IPS-15b (cell line): ENCODE results near the gene CNTN1.

ENCODE experiments used
- H3K27me3 ChIP-seq: one replicate; pipeline ENCODE4 v1.6.1; 2013; ENCODE audit warnings: low read length; ENCODE audit not compliant: control insufficient read depth, insufficient read depth
- H3K36me3 ChIP-seq: one replicate; pipeline ENCODE4 v1.6.1; 2013; ENCODE audit warnings: low read length; ENCODE audit not compliant: control insufficient read depth, insufficient read depth
- H3K4me1 ChIP-seq: one replicate; pipeline ENCODE4 v1.6.1; 2013; ENCODE audit warnings: mild to moderate bottlenecking, low read length; ENCODE audit not compliant: control insufficient read depth, insufficient read depth
- H3K4me3 ChIP-seq: one replicate; pipeline ENCODE4 v1.5.1; 2013; ENCODE audit warnings: low read depth, low read length
- H3K9ac ChIP-seq: one replicate; pipeline ENCODE4 v1.6.1; 2013; ENCODE audit warnings: low read depth, mild to moderate bottlenecking, low read length
- H3K9me3 ChIP-seq: one replicate; pipeline ENCODE4 v1.6.1; 2013; ENCODE audit warnings: mild to moderate bottlenecking, low read length; ENCODE audit not compliant: control insufficient read depth, insufficient read depth

Gene CNTN1

DNA sequence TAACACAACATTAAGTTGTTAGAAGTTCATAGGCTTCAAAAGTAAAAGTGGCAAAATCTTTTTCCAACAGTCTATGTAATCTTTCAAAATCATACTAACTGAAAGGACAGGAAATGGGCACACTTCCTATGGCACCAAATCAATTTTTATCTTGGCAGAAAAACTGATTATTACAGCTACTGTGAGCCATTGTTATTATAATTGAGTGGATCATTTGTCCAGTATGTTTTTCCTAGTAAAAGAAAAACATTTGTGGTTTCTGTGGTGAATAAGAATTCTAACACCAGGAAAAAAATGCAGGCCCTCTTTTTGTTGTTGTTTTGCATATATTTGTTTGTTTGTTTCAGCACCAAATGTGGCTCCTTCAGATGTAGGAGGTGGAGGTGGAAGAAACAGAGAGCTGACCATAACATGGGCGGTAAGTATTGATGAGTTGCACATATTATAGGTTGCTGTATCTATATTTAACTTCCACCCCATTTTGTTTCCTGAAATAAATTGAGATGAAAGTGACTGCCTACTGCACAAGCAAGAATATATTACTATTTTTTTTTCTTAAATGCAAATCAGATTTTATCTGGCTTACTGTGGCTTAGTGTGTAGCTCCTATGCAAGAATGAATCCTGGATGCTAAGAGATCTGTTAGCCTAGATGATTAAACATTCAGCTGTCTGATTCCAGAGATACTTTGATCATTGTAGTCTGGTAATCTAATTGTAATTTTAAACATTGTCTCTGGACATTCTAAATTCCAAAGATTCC, 321.8 kb downstream of the CNTN1 start:
- Histone ChIP-seq H3K9me3 (peaks cover 21% of the 10 kb centered on the region), H3K36me3 (peaks cover 2% of the 10 kb centered on the region), H3K4me3 (no peak overlapping the region), H3K27me3 (no peaks in the 10 kb centered on the region), H3K9ac (no peak overlapping the region), H3K4me1 (no peaks in the 10 kb centered on the region)

DNA sequence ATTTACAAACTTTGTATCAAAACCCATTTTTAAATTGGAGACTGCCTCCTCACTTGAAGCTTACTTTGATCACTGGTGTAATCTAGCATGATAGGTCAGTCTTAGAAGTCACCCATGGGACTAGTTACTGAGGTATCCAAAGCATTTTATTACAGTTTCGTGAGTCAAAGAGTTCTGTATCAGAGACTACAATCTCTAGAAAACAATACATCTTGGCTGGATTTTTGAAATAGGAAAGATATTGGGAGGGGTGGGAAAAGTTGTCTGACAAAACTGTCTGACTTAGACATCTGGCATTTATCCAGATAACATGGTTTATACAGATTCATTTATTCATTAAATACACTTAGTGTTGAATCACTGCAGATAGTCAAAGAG, 322.4 kb downstream of the CNTN1 start:
- Histone ChIP-seq H3K27me3 (no peaks in the 10 kb centered on the region), H3K9me3 (peaks cover 17% of the 10 kb centered on the region), H3K4me1 (no peaks in the 10 kb centered on the region), H3K9ac (no peak overlapping the region), H3K4me3 (no peak overlapping the region), H3K36me3 (peaks cover 2% of the 10 kb centered on the region)

DNA sequence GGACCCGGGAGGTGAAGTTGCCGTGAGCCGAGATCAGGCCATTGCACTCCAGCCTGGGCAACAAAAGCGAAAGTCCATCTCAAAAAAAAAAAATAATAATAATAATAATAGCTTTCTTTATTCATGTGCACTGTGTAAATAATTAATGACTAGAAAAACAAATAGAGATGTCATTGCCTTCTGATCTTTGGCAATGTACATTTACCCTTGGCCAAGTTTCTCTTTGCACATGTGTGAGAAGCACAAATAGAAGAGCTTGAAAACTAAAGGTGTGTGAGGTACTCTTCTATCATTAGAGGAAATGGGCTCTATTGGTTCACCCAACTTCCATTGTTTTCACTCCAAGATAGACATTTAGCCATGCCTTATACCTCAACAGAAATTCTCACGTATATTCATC, 325.8 kb downstream of the CNTN1 start:
- H3K9ac ChIP-seq, result no peak overlapping the region
- H3K4me3 ChIP-seq, result no peak overlapping the region
- no peaks in the 10 kb centered on the region for H3K36me3 ChIP-seq
- H3K27me3 ChIP-seq, result no peaks in the 10 kb centered on the region
- no peaks in the 10 kb centered on the region for H3K4me1 ChIP-seq
- no peaks in the 10 kb centered on the region for H3K9me3 ChIP-seq

DNA sequence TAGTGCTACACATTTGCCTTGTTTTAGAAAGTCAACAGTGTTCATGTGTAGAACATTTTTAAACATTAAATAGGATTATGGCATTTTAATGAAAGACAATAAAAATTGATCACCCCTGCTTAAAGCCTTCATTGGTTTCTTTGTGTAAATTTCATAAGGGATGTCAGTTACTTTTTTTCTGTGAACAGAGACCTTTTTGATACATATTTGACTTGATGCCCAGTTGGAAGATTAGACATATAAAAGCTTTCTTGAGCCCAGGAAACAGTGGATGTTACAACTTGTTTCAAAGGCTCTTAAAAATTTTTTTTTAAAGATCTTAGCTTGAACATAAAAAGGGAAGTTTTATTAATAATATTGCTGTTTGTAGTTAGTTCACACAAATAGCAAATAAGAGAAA, 327.2 kb downstream of the CNTN1 start:
- Histone ChIP-seq H3K9me3 (no peaks in the 10 kb centered on the region), H3K4me1 (no peaks in the 10 kb centered on the region), H3K27me3 (no peaks in the 10 kb centered on the region), H3K9ac (no peak overlapping the region), H3K4me3 (no peak overlapping the region), H3K36me3 (no peaks in the 10 kb centered on the region)

DNA sequence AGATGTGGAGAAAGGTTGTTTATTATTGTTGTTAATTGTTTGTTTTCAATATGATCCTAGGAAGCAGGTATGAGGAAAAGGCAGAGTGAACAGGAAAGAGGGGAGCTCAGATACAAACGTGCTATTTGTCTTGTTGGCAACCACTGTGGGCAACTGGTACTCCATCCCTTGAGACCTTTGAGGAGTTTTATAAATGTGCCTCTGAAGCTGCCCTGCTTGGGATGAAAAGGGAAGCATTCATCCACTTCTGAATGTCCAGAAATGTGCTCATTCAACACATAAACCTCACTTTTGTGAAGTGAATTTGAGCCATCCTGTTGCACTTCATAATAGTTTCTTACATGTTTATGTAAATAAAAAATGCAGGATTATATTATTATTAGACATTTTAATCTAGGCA, 331.6 kb downstream of the CNTN1 start:
- no peak overlapping the region for H3K4me3 ChIP-seq
- no peaks in the 10 kb centered on the region for H3K4me1 ChIP-seq
- no peaks in the 10 kb centered on the region for H3K9me3 ChIP-seq
- H3K27me3 ChIP-seq, result no peaks in the 10 kb centered on the region
- no peaks in the 10 kb centered on the region for H3K36me3 ChIP-seq
- H3K9ac ChIP-seq, result no peak overlapping the region

DNA sequence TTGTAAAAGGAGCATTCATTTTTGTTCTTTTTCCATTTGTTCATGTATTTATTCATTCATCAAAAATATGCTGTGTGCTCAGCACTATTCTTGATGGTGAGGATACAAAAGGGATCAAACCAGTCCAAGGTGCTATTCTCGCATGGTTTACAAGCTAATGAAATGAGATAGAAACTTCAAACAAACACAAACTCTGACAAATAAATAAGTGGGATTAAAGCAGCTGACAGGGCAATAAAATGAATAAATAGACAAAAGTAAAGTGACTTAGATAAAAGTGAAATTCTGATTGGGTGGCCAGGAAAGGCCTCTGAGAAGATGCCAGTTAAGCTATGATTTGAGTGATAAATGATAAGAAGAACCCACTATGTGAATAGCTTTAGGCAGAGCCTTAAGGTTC, 333.9 kb downstream of the CNTN1 start:
- no peak overlapping the region for H3K9ac ChIP-seq
- no peaks in the 10 kb centered on the region for H3K9me3 ChIP-seq
- no peaks in the 10 kb centered on the region for H3K36me3 ChIP-seq
- no peaks in the 10 kb centered on the region for H3K4me1 ChIP-seq
- no peak overlapping the region for H3K4me3 ChIP-seq
- no peaks in the 10 kb centered on the region for H3K27me3 ChIP-seq

DNA sequence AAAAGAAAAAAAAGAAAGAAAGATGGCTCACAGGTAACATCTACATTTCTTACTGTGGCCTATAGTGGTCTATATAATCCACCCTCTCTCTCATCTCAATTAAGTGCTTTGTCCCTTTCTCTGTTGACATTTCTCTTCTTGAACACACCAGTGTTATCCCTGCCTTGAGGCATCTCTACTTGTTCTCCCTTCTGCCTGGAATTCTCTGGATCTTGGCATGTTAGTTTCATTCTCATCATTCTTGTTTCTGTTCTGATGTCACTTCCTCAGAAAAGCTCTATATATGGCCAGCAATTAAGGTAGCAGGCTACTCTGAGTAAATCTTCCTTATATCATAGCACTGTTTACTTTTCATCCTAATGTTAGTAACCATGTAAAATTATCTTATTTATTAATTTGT, 340.1 kb downstream of the CNTN1 start:
- Histone ChIP-seq H3K27me3 (no peaks in the 10 kb centered on the region), H3K9me3 (no peaks in the 10 kb centered on the region), H3K4me1 (no peaks in the 10 kb centered on the region), H3K4me3 (no peak overlapping the region), H3K36me3 (no peaks in the 10 kb centered on the region), H3K9ac (no peak overlapping the region)

DNA sequence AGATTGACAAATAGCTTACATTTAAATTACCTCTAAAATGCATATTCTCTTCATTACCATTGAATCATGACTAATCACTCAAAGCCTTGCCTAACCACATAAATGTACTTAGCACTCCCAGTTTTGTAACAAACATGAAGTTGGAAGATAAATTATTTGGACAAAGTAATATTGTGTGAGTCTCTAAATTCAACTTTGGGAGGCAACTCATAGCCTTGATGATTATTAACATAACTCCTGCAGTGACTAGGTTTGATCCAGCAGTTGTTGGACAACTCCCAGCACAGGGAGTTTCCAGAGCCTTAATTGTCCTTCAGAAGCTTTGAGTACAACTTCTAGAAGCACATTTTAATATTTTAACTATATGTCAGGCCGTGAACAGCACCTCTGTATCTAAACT, 342.4 kb downstream of the CNTN1 start:
- Histone ChIP-seq H3K27me3 (no peaks in the 10 kb centered on the region), H3K4me1 (no peaks in the 10 kb centered on the region), H3K4me3 (no peak overlapping the region), H3K9me3 (no peaks in the 10 kb centered on the region), H3K36me3 (no peaks in the 10 kb centered on the region), H3K9ac (no peak overlapping the region)

DNA sequence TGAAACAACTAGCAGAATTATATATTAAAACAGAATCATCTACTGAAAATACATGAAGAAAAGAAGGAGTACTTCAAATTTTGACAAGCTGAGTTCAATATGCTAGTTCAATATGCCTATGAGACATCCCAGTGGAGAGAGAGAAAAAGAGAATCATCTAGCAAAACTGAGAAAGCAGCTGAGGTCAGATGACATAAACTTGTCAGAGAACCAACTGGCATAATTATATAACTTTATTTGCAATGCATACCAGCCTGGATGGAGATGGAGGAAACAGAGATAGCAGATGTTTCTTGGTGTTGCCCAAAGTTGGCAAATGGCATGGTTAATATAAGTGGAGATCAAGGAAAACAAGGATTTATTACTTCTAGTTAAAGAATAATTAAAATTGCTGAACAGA, 347.2 kb downstream of the CNTN1 start:
- Histone ChIP-seq H3K4me1 (no peaks in the 10 kb centered on the region), H3K36me3 (no peaks in the 10 kb centered on the region), H3K27me3 (no peaks in the 10 kb centered on the region), H3K4me3 (no peak overlapping the region), H3K9me3 (no peaks in the 10 kb centered on the region), H3K9ac (no peak overlapping the region)

DNA sequence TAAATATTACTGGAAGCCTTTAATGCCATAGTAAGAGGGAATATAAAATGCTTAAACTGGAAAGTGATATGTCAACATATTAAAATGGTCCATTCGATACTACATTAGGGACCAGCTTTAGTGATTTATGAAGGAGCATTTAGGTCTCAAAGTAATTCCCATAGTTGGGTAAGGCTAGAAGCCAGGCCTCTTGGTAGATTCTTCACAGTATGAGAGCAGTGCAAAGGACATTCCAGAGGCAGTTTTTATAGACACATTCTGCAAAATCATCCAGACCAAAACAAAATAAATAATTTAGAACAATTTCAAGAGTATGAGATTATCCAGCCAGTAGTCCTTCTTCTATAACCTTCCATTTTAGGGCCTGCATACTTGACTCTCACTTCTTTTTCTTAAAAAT, 353.3 kb downstream of the CNTN1 start:
- Histone ChIP-seq H3K4me1 (no peaks in the 10 kb centered on the region), H3K4me3 (no peak overlapping the region), H3K9me3 (no peaks in the 10 kb centered on the region), H3K36me3 (no peaks in the 10 kb centered on the region), H3K27me3 (no peaks in the 10 kb centered on the region), H3K9ac (no peak overlapping the region)

DNA sequence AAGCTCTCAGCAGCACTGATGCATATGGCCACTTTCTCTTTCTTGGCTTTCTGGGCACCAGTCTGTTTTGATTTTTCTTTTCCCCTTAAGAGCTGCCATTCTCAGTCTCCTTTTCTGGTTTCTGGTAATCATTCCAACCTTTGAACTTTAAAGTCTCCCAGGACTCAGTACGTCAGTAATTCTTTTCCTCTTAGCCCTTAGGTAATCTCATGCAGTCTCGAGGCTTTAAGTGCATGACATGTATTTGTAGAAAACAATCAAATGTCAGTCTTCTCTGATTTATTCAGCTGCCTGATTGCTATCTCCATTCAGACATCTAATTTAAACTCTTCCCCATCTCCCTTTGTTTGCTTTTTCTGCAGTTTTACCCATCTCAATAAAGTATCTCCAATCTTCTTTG, 356.8 kb downstream of the CNTN1 start:
- Histone ChIP-seq H3K27me3 (no peaks in the 10 kb centered on the region), H3K36me3 (no peaks in the 10 kb centered on the region), H3K9ac (no peak overlapping the region), H3K4me3 (no peak overlapping the region), H3K9me3 (no peaks in the 10 kb centered on the region), H3K4me1 (no peaks in the 10 kb centered on the region)

DNA sequence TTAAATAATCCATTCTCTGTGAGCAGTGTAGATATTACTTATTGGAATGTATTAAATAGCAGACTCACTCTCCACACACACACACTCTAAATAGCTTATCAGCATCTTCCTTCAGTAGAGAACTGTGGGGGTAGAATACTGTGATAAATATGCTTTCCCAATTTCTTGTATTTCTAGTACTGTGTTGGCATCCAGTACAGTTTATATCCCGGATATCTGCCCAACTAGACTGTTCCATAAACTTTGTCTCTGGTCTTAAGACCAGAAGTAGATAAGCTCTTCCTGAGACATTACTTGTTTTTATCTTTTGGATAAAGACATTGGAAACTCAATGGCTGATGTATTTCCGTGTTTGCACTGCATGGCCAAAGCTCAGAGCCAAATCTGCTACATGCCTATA, 359.7 kb downstream of the CNTN1 start:
- Histone ChIP-seq H3K27me3 (no peaks in the 10 kb centered on the region), H3K9ac (no peak overlapping the region), H3K4me3 (no peak overlapping the region)

More for the DNA sequence above, 359.7 kb downstream of the CNTN1 start:
- Histone ChIP-seq H3K9me3 (no peaks in the 10 kb centered on the region), H3K36me3 (no peaks in the 10 kb centered on the region), H3K4me1 (no peaks in the 10 kb centered on the region)
